GM21723 (cell line): ENCODE data around the gene ARHGAP28.

ENCODE experiments used
- ATAC-seq: cut with Tn5 transposase; IDR thresholded peaks from one replicate; pipeline ENCODE4 v1.9.1; 2021; ENCODE audit warnings: mild to moderate bottlenecking, moderate library complexity; ENCODE audit not compliant: unreplicated experiment

Gene ARHGAP28

GRCh38 chr18:6732952-6733351, 3.4 kb downstream of the ARHGAP28 start:
- ATAC-seq = no peak

GRCh38 chr18:6733758-6734157, 4.2 kb downstream of the ARHGAP28 start:
- ATAC-seq = no peak

GRCh38 chr18:6734726-6735430, 5.4 kb downstream of the ARHGAP28 start:
- ATAC-seq = no peak

DNA sequence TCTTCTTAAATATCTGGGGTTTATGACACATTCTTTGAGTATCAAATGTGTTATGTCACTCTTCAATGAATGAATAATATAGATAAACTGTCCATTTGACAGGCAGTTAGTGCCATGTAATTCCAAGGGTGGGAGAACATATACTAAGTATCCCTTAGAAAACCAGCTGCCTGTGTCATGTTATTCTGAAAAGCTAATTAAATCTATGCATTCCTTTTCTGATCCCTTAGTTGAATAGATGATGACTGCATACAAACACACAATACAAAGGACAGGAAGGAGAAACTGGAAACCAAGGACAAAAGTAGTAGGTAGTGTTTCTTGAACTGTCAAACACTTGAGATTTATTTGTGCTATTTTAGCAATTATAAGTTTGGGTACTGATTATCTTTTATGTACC, 8.3 kb downstream of the ARHGAP28 start:
- ATAC-seq = no peak

DNA sequence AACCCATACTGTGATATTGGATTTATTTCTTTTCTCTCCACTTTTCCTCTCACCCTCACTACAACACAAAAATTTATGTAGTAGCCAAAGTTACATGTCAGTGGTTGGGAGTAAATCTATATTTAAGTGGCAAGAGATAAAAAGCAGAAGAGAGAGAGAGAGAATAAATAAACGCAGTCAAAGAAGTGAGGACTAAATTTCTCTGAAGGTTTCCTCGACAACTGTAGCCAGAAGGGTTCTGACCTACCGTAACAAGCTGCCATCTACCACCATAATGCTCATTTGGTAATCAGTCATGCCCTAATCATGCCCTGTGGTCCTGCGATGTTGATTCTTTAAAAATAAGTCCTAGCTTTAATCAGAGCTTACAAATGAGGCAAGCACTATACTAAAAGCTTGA, 9.1 kb downstream of the ARHGAP28 start:
- ATAC-seq = no peak

DNA sequence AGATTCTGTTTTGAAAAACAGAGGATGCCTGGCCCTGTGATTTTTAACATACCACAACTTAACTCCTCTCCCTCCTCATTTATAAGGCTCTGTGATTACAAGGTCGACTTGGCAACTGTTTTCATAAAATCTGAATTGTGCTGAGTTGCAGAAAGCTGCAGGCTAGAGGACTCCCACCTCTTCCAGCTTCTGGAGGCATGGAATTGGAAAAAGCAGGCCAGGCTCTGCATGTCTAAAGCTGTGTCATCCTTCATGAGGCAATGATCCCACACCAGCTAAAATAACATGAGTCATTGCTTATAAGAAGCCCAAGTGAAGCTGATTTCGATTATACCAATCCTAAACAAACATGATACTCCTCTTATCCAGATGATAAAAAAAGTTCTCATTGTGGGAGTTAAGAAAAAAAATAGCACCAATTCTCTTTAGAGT, 11.7 kb downstream of the ARHGAP28 start:
- no peak for ATAC-seq

DNA sequence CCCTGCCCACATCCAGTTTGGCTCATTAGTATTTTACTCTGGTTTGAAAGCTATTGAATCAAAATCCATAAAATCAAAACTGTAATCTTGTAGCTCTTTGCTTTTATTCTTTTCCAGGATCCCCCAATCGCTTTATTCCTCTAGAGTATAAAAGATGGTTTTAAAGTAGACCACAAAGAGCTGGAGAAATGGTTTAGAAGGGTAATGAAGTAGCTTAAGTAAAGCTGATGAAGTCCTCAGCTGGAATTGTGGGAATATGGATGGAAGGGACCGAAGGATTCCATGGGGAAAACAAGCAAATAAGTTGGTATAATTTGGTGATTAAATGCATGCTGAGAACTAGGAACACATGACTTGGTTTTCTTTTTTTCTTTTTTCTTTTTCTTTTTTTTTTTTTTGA, 12.3 kb downstream of the ARHGAP28 start:
- no peak for ATAC-seq

DNA sequence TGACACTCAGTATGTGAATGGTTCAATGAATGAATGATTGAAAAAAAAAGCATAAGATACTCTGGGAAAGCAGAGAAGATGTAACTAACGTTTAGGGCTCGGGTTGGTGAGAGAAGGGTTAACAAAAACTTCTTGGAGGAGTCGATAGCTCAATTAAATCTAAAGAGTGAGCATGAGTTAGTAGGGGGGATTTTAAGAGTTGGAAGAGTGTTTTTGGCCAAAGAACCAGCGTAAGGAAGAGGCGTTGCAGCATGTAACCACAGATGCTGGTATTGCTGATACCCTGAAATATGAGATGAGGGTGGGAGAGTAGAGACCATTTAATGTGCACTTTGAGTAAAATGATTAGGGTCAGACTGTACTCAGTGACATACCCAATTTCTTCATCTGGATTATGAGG, 14.5 kb downstream of the ARHGAP28 start:
- no peak for ATAC-seq

DNA sequence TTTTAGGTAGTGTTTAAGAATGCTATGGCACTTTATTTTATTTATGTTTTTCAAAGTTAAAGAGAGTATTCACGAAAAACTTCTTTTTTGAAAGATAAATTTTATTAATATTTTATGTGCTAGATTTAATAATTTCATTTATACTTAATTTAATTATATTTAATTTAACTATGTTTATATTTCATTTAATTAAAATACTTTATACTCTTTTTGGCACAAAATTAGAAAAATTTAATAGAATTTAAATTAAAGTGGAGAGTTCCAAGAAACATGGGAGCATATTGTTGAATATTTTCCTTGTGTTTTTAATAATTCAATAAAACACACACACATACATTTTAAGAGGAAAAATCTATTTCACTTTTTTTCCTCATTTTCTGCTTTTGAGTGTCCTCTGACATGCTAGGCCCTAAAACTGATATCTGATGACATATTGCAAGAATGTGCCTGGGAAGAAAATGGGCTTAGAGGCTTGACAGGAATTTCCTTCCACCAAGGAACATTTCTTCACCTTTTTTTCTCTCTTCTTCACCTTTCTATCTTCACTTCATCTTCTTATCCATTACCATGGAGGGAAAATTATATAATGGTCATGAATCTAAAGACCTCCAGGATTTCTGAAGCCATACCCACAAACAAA, 15.4 kb downstream of the ARHGAP28 start:
- ATAC-seq = no peak

DNA sequence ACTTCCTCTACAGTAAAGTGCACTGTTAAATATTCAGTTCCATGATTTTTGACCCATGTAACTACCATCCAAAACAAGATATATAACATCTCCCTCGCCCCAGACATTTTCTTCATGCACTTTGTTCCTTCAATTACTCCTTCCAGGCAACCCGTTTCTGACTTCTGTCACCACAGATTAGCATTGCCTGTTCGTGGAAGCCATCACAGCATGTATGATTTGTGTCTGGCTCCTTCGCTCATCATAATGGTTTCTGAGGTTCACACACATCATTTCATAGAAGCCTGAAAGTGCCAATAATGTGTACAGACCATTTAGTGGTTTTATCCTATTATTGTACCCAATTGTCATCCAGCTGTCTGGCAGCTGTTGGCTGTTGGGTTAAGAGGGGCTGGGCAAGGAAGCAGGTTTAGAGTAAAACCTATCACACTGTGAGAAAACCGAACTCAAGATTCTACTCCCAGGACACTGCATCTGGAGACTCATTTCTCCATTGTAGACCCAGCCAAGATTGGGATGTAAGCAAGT, 16.1 kb downstream of the ARHGAP28 start:
- no peak for ATAC-seq

DNA sequence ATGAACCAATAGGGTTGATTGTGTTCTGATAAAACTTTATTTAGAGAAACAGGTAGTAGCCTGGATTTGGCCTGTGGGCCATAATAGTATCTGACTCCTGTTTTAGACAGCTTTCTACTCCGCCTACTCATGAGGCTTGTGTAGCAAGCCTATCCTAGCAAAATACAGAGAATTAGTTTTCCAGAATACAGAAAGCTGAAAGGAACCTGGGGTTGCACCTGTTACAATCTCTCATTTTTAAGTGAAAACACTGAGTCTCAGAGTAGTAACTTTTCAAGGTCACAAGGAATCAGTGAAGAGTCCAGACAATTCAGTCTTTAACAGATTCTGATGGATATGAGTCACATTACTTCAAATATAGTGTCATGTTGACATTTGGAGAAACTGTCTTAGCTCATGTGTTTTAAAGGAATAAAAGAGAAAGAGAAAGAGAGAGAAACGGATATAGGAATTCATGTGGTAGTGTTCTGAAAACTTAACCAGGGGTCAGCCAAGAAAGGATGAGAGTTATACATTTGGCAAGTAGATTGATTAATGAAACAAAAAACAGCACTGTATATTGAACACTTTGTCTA, 17.0 kb downstream of the ARHGAP28 start:
- no peak for ATAC-seq

DNA sequence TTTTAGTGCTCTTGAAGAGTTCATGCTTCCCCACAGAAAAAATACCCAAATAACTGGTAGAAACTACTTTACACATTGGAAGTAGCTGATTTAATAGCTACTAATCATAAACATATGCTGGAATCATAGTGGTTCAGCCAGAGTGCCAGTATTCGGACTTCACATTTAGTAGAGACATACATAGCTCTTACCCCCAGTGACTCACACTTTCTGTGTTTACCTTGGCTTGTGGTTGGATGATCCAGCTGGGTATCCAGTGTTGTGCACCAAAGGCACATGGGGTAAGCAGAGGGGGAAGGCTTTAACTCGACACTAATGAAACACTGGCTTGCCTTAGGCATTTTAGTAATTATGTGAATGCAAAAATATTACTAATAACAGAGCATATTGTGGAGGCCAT, 18.1 kb downstream of the ARHGAP28 start:
- no peak for ATAC-seq

GRCh38 chr18:6748241-6748640, 18.7 kb downstream of the ARHGAP28 start:
- no peak for ATAC-seq

GRCh38 chr18:6750411-6750810, 20.9 kb downstream of the ARHGAP28 start:
- ATAC-seq = no peak

- no peak for ATAC-seq
These were observed 21.7 kb downstream of the ARHGAP28 start for GRCh38 chr18:6751222-6751621.

- ATAC-seq = no peak
These were observed 22.8 kb downstream of the ARHGAP28 start for GRCh38 chr18:6752202-6752860.

DNA sequence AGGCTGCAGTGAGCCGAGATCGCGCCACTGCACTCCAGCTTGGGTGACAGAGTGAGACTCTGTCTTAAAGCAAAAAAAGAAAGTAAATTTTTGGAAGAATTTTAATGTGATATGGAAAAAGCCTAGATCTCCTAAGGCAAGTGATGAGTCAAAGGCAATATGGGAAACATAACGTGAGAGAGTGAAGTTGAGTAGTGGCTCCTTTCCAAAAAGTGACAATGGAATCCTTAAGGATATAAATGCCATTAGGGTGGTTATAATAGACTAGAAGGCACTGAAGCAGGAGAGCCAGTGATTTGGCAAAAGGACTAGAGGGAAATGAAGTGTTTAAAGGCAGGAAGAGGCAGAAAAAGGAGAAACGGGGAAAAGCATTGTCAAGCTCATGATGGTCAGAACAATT, 25.6 kb downstream of the ARHGAP28 start:
- ATAC-seq = no peak

- no peak for ATAC-seq
These were observed 28.4 kb downstream of the ARHGAP28 start for GRCh38 chr18:6757931-6758330.

GRCh38 chr18:6759579-6759978, 30.1 kb downstream of the ARHGAP28 start:
- ATAC-seq = no peak

DNA sequence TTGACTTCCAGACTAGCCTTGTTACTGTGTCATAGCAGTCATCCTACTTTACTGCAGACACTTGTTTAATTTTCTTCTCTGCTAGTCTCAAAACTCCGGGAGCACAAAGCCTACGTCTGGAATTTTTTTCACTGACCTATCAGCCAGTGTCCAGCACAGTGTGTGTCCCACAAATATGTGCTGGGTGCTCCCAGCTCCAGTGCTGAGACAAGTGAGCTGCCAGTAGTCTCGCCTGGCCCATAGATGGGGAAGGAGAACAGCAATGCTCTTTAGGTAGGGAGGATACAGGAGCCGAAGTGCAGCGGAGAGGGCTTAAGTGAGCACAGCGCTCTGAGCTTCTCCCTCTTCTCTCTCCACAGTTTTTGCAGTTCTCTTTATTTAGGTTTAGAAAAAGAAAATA, 34.0 kb downstream of the ARHGAP28 start:
- no peak for ATAC-seq

DNA sequence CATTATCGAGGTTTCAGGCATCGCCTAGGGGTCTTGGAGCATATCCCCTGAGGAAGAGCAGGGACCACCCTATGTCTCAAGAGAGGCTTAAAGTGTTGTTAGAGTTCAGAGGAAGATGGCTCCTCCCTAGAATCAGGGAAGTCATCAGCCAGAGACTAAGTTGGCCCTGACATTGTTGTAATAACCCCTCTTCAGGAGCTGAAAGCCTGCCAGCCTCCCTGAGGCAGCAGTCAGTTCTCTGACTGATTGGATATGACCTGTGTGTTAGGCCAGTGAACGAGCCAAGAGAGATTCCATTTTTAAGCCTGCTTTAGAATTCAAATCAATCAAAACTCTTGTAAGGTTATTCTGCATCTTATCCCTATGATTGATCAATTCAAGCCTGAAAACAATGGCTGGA, 34.9 kb downstream of the ARHGAP28 start:
- no peak for ATAC-seq

DNA sequence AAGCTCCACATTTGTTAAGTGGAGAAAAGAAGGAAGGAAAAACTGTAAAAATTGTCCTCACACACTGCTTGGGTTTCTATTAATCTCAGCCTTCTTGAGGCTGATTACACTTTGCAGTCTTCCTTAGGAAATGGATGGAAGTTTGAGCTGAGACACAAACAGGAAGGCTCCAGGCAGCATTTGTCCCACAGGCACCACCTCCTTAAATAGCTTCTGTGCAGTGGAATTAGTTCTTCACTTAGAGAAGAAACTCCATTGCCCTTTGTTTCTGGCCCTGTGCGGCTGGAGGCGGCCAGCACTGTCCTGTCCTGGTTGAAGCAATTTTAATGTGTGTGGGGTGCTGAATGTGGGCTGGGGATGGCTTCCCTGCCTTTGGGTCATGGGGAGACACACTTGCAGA, 44.3 kb downstream of the ARHGAP28 start:
- no peak for ATAC-seq
